Measurements from ENCODE around the gene MRPL3. TPM values are rescaled to one million over a fixed set of nuclear protein-coding genes. Genes with fewer than 3 reads are reported as not detected.

The MRPL3 gene
- total and polyA plus RNA-seq, 10 of the 15 experiments (the other 5 are each of a cell fraction or from before 2014, with no cell fraction given) = 91.6 to 307 (median 198) TPM

Small RNAs within 50 kb of the gene (small RNA-seq; reads per million reads assigned to genes)
- not detected for gene AC107027.2
- gene SNORA58 = 7.1 reads per million, percentile 92 among the genes with 10 or more reads in this experiment

Other genes with a start within 250 kb of the MRPL3 start
- 10.1 TPM in 2 replicates for gene NUDT16, start 121.2 kb downstream of the MRPL3 start, total RNA-seq (2014; rRNA removed)
- gene NUDT16, start 121.2 kb downstream of the MRPL3 start, total RNA-seq (2014; rRNA removed; fragmentation: Illumina TruSeq; extraction: Trizol) = 10.3 and 10.7 TPM in 2 replicates
- gene NUDT16, start 121.2 kb downstream of the MRPL3 start, total RNA-seq (2021) = 13.7 and 16.1 TPM in 2 replicates
- 8.5 and 8.7 TPM in 2 replicates for gene NUDT16, start 121.2 kb downstream of the MRPL3 start, polyA plus RNA-seq (2011; rRNA removed)
- gene NUDT16, start 121.2 kb downstream of the MRPL3 start, polyA plus RNA-seq (2014; fragmentation: Illumina TruSeq; extraction: Trizol) = 13.0 and 15.8 TPM in 2 replicates
- 1 to 10 TPM; 1.4 to 3.2 TPM for gene NUDT16, start 121.2 kb downstream of the MRPL3 start, polyA plus RNA-seq (2014; fragmentation: Nextera tagmentation; extraction: Ambion mirVana)
- gene NUDT16, start 121.2 kb downstream of the MRPL3 start, polyA plus RNA-seq (2014; rRNA removed) = 16.6 TPM in 2 replicates
- gene NUDT16, start 121.2 kb downstream of the MRPL3 start, polyA plus RNA-seq (2016; fragmentation: Nextera tagmentation; extraction: Ambion mirVana) = 10 to 100 TPM in 1 of 2 experiments, 1 to 10 TPM in 1; 9.7 to 15.3 TPM

Measured in GM12878 (cell line).